ENCODE results near the gene CBLB.

CBLB gene

DNA sequence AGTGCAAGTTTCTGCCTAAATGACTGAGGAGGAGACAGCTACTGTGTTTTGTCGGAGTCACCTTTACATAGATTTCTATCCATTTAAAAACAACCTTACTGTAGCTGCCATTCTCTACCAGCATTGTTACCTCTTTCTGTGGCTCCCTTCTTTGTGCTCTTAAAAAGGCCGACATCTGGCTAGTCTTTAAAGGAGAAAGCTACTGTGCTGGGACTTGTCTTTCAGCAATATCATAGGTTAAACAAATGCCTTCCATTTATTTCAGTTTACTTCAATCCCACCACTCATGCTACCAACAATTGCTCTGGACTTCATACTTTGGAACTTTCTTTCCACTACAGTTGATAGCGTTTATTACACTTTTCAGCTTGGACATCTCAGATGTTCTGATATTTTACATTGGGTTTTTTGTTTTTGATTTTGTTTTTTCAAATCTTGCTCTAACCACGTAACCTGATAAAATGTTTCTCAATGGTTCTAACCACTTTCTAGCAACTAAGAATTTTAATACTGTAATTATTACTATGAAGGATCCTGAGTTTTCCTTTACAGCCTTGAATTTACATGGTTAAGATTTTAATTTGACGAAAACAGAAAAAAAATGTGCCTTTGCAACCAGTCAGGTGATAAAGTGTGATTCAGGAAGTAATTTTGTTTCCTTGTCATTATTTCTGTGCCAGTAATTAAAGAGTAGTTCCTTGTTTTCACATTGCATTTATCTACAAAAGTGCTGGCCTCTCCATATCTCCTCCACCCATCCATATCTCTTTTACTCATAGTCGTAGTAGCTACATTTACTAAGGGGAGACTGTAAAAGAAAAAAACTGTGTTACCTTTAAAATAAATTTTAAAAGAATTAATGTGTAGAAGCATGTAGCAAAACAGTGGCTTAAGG is 1.3 kb upstream of the CBLB start:
- DNase-seq = peak; percentile 2

DNA sequence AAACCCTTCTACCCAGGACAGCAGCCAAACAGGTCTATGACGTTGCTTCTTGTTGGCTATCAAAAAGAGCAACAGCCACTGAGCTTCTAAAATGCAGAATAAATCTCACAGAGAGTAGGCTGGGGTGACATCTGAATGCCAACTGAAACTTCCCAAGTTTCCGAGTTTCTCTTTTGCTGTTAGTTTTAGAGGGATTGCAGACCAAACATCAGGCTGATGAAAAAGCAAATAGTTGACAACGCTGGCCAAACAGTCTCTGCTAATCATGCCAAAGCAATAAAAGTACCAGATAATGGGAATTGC is 670 bp upstream of the CBLB start:
- DNase-seq = no peak

DNA sequence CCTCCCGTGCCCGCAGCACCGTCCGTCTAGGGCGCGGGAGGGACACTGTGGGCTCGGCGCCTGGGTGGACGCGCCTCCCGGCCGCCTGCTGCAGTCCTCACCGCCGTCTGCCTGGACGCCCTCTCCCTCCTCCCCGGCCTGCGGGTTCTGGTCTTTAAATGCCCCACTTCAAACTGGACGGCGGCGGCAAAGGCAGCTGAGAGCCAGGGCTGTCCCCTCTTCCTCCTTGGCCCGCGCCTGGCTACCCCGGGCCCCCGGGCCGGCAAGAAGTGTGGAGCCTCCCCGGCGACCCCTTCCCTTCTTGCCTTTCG is 426 bp downstream of the CBLB start:
- no peak for DNase-seq

DNA sequence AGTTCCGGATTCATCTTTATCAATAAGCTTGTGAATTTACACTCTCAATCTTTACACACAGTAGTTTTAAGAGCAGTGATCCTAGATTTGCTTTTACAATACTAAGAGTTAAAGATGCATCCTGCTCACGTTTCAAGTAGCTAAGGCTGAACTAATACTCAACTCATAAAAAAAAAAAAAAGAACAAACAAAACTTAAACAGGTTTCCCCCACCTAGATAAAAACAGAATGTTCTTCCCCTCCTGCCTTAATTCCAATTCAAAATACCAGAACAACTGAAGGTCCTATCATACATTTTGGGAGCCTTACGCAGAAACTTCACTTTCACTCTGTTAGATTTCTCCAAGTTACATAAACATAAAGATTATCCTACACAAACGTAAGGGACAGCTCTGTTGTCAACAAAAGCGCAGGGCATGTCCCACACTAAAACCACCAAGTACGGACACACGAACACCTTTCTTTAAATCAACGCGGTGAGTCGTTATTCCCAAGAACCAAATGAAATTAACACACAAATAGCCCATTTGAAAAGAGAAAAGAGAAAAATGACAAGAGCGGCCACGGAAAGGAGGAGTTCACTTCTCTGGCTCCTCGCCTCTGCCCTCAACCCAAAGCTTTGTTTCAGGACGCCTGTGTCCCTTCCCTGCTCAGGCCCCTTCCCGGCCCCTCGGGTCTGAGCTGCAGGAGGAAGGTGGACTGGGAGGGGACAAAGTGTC is 941 bp downstream of the CBLB start:
- no peak for DNase-seq

DNA sequence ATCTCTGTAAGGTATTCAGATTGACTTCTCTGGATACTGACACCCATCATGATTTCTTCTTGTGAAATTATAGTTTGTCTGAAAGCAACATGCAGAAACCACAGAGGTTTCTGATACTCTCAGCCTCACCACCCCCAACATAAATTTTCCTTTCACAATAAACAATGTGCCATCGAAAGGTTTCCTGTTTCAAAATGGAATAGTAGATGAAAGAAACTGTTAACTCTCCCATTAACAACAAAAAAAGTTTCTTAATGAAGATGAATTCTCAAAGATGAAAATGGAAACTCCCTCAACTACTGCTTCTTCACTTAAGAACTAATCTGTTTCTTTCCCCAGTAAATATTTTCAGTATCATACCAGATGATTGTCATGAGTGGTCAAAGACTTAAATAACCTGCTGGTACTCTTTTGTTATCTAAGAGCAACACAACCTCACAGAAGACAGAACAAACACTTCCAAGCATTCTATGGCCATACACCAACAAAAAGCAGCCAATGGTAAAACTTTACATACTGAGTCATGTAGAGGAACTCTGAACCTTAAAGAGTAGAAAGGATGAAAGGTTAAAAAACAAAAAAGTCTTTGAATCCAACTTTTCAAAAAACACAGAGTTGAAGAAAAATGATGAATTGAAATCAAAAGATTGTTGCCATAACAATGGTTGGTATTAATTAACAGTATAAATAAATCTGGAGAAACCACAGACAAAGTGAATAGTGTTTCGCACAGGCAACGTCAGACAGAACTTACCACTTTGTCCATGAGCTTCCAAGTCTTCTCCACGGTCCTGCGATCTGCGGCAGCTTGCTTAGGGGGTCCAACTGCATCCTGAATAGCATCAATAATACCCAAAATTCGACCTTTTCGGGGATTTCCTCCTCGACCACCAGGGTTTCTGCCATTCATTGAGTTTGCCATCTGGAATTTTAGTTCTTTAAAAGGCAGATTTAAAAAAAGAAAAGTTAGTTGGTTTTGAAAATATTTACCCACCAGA is 1.9 kb downstream of the CBLB start:
- no peak for DNase-seq

DNA sequence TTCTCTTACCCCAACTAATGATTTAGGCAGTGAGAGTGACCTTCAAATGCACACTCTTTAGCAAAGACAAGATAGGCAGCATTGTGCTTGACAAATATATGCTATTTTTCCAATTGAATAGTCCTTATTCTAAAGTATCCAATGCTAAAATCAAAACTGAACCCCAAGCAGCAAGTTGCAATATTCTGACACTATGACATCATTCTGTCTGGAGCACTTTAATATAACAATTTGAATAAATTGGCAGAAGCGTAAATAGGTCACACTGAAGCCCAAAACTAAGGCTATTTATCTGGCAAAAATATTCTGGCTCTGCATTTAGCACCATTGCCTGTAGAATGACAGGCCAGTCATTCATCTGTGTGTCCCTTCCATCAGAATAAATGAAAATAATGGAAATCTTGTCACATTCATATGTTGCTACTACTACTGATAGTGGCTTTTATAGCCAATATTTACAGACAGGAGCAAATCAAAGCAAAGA is 2.9 kb downstream of the CBLB start:
- DNase-seq = no peak

DNA sequence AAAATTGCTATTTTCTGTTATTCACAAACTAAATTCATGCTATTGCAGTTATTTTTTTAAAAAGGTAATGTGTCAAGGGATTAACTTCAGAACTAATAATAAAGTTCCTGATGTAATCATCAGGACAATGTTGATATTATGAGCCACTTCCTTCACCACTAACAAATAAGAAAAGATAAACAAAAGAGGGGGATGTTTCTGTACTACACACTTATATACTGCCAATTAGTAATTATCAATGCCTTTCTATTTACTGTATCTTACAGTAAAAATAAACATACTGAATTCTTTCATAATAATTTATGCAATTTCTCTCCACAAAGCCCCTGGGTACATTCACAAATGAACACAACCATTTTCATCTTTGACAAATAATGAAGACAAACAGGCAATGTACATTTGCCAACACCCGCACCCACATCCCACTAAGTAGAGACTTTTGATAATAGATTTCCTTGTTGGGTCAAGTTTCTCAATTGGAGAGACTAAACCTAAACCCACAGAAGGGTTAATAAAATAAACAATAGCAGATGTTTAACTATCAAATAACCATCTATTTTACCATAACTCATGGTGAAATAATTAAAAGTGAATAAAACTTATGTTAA is 3.7 kb downstream of the CBLB start:
- no peak for DNase-seq

DNA sequence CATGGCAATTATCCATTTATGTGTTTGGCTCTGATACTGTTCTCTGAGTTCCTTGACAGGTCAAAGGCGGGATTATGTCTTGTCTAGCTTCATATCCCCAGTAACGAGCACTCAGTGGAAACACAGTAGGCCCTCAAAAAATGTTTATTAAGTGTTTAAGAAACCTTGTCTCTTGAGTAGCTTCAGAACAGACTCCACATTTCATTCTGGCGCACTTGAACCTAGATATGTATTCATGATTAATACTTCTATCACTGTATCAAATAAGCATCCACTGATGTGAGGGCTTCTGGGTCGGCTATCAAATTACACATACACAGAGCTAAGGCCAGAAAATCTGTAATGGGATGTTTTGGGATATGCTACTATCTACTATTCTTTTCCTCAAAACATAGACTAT is 4.6 kb downstream of the CBLB start:
- no peak for DNase-seq

DNA sequence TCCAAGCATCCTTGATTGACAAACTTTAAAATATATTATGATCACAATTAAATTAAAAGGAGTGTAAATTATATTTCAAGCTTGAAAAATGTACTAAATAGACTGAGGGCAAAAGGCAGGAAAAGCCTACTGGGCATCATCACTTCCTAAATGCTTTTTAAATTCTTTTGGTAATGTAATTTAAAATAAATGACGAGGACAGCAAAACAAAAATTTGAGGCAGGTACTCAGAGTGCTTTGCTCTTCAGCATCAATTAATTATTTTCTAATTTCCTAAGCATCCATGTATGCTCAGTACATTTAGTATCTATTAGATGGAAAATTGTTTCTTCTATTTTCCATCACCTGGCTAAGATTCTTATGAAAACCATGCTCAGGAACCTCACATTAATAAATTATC is 5.2 kb downstream of the CBLB start:
- DNase-seq = no peak

DNA sequence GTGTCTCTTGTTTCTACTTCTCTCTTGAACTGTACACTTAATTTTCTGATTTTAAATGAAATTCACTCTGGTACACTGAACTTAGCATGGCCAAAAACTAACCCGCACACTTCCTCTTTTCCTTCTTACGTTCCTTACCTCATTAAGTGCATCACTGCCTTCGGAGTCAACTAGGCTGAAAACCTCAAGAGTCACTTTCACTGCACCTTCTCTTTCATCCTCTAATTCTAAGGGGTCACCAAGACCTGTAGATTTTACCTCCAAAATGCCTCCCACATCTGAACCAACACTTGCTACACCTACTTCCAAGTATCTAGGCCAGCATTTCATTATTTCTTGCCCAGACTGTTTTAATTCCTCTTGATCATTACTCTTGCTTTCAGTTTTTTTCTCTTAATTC is 6.6 kb downstream of the CBLB start:
- DNase-seq = no peak

DNA sequence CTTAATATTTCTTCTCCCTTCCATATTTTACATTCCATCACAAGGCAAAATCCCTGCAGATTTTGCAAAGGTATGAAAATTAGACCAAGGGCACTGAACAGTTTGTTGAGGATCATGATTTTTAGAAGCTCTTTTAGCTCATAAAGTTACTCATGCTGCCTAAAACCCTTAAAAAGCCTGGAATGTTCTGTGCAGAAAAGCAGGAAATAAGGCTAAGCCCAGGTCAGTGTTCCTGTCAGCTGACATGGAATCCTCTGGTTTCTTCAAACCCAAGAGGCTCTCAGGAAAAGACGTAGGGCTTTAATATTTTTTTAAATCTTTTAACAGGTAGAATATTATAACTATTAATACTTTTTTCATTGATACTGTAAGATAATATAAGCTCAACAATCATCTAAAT is 8.2 kb downstream of the CBLB start:
- DNase-seq = no peak

DNA sequence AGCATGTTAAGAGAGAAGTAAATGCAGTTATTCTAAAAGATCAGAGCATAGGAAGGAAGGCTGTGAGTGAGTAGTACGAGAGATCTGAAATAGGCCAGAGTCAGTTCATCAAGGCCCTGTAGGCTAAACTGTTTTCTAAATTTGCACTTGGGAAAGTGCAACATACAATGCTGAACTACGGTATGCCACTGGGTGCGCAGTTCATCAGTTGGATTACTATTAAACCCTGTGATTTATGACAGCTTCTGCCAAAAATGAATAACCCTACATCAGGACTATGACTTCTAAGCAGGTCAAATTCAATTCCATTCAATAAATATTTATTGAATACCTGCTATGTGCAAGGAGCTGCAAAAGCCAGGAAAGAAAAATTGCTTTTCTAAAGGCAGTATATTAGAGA is 10.8 kb downstream of the CBLB start:
- no peak for DNase-seq

DNA sequence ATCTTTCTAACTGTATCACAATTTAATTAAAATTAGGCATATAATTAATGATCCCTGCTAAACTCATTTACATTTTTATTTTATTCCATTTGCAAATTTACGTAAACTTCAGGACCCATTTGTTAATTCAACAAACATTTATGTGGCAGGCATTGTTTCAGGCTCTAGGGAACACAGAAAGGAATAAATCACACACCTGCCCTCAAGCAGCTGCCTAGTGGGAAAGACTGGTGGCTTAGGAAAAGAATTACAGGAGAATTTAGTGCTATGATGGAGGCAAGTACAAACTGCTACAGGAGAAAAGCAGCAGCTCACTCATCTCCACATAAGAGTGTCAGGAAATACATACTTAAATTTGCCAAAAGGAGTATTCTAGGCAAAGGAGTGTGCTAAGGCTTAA is 11.2 kb downstream of the CBLB start:
- no peak for DNase-seq

DNA sequence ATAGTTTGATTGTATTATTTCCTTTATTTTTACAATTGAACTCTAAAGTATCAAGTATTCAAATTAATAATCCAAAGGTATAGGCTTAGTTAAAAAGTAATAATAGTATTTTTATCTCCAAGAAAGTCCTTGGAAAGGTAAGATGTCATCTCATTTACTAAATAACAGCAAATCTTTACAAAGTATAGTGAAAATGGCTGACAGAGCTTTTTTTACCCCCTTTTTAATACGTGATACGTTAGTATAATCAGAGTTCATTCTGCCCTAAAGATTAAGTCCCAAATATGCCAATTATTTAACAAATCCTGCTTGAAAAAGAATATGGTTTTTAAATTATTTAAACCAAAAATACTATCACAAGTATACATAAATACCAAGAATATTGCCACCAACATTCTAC is 12.2 kb downstream of the CBLB start:
- DNase-seq = no peak

DNA sequence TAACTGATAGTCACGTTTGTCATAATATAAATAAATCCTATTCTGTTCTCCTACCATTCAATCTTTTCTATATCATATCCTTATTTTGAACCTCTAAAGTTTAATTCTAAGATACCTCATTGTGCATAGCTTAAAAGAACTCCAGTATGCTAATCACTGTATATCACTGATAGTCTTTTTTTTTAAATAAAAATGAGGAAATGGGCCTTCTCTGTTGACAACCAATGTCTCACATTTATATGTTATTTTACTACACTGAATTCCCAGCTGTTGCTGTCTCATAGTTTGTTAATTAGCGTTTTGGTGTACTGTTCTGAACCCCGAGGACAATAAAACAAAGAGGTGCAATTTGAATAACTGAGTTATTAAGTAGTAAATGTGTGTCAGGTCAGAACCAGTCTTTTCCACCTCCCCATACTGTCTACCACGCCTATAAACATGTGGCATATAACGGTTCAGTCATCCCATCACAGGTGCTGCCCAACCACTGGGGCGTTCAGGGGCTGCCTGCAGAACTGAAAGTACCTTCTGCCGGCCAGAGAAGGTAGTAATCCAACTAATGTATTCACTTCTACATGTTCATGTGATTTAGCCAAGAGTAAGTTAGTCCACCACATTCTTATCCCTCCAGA is 14.9 kb downstream of the CBLB start:
- DNase-seq = no peak

DNA sequence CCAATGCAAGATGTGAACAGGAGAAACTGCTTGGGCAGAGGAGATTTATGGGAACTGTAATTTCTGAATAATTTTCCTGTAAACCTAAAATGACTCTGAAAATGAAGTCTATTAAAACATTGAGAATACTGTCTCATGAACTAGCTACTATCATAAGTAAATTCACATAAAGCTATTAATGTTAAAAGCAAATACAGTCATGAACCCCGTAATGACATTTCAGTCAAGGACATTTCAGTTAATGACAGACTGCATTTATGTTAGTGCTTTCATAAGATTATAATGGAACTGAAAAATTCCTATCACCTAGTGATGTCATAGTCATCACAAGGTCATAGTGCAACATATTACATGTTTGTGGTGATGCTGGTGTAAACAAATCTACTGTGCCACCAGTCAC is 17.2 kb downstream of the CBLB start:
- DNase-seq = no peak

DNA sequence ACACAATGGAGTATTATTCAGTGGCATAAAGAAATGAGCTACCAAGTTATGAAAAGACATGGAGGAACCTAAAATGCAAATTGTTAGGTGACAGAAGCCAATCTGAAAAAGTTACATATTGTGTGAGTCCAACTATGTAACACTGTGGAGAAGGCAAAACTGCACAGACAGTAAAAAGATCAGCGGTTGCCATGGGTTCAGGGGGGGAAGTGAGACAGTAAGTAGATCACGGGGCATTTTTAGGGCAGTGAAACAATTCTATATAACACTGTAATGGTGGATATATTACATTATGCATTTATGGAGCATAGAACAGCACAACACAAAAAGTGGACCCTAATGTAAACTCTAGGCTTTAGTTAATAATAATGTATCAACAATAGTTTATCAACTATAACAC is 17.6 kb downstream of the CBLB start:
- no peak for DNase-seq

DNA sequence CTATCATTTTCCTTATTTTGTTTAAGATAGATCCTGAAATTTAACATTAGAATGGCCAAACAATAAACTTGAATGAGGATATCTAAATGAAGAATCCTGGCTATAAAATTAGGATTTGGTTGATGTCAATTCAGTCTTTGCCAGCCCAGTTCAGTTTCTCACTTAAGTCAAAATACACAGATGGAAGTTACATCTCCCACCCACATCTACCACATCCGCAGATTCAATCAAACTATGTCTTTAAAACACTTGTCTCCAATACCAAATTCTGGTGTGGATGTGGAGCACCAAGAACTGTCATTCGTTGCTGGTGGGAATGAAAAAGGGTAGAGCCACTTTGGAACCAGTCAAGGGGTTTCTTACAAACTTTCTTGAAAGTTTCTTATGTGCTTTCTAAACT is 18.2 kb downstream of the CBLB start:
- DNase-seq = no peak

DNA sequence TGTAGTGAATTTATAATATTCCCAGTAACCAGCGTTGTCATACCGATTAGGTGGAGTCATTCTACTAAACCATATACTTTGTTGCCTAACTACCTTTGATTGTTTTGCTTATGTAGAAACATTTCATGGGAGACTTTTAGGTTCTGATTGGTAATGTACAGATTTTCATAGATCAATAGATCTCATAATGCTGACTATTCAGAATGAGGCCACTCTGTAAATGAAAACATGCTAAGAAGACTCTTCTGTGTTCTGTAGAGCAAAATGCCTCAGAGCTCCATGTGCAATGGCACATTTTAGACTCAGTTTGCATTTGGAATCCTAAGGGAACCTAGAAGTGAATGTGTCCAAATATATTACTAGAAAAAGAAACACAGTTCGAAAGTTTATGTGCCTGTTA is 20.0 kb downstream of the CBLB start:
- DNase-seq = no peak

DNA sequence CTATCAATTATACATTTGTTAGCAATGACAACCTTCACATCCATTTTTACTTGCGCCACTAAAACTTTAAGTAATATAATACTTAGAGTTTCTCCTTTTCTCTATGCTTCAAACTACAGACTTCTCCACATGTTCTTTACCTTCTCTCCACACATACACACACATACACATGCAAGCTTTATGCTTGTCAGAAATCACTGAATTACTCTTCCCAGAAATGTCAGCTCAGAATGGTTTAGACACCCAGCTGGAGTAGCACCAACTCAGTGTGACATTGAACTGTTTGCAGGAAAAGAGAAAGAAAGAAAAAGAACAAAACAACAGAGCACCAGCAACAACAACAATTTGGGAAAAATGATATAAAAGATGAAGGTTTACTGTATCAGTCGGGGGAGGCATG is 20.9 kb downstream of the CBLB start:
- DNase-seq = no peak

DNA sequence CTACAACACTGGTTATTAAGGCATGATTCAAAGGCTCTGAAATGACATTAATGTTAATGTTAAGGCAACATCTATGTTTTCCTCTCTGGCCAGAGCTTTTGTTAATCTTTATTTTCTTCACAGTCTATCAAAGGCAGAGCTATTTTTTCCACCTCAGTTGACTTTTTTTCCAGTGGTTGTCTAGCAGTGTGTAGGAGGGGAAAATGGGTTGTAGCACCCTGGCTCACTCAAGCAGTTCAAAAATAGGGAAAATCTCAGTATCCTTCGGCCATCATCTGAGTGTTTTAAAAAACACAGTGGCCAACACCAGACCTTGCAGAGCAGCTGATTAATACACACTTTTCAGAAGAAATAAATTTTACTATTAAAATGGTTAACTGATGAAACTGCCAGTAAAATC is 21.4 kb downstream of the CBLB start:
- DNase-seq = no peak

DNA sequence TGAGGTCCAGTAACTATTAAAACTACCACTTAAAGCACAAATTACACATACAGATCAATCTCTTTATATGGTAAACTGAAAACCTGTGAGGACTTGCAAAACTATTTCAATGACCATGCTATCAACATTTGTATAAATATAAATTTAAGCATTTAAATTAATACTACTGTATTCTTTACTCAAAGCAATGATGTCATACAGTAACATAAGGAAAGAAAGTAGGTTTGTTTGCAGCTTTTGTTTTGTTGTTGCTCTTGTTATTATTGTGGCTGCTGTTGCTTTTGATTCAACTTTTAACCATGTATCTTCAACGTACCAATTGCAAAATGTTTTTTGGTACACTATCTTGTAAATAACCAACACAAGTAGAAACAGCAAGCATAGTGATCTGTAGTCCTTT is 22.0 kb downstream of the CBLB start:
- DNase-seq = no peak

DNA sequence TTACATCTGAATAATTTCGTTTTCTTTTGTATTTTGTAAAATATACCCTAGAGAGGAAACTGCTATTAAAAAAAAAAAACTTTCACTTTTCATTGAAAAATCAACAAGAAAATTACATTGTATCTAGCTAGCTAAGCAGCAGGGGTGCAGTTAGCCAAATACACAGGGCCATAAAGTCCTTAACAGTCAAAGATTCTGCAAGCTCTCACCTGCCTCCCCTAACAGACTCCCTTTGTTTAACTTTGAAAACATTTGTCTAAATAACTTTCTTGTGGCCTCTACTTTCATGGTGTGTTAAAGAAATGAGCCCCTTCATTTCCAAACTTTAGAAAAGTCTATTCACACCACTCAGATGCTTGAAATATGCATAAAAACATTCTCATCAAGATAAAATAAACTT is 23.3 kb downstream of the CBLB start:
- DNase-seq = no peak

Measured in NCI-H2171 (cell line).